GM10248 (cell line): ENCODE measurements around the gene B4GALT6.

Experiments used
- CTCF ChIA-PET: fragments of 300-600 bp; sonication (Branson Sonifier 250); formaldehyde crosslinking; extraction: SDS; loops from one replicate; lab custom pipeline; 2021; ENCODE audit warnings: antibody characterized with exemption; lab: Yijun Ruan, JAX
- POLR2A ChIA-PET: fragments of 350-650 bp; sonication (Branson Sonifier 250); formaldehyde crosslinking; extraction: SDS; loops from one replicate; lab custom pipeline; 2020; ENCODE audit warnings: antibody characterized with exemption; lab: Yijun Ruan, JAX
- DNase-seq: peaks from one replicate; pipeline ENCODE4 v3.0.0; 2012; ENCODE audit errors: extremely low spot score
- TF ChIP-seq, protein P1 (sequence below): IDR thresholded peaks from 2 replicates; pipeline ENCODE4 v1.5.1; 2012; ENCODE audit warnings: mild to moderate bottlenecking, low read depth; ENCODE audit errors: extremely low read depth, missing control alignments, control extremely low read depth

Gene B4GALT6

DNA sequence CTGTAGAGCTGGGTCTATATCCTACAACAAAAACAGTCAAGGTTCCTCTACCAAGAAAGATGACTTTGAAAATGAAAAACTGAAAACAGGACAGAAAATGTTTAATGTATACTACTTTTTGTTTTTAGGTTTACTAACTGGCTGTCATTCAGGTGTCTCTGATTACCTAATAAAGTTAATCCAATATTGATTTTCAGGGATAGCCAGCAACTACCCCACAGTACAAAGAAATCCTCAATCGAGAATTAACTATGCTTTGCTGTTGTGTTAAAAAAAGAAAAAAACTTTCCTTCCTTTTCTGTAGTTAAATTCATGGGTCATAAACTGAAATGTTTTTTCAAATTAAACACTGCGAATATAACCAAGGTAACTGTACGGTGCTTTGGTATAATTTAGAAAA, 46.9 kb downstream of the B4GALT6 start:
- ChIA-PET POLR2A (no interaction called here), CTCF (no interaction called here)
- DNase-seq, result no peak
- TF ChIP-seq, protein P1, sequence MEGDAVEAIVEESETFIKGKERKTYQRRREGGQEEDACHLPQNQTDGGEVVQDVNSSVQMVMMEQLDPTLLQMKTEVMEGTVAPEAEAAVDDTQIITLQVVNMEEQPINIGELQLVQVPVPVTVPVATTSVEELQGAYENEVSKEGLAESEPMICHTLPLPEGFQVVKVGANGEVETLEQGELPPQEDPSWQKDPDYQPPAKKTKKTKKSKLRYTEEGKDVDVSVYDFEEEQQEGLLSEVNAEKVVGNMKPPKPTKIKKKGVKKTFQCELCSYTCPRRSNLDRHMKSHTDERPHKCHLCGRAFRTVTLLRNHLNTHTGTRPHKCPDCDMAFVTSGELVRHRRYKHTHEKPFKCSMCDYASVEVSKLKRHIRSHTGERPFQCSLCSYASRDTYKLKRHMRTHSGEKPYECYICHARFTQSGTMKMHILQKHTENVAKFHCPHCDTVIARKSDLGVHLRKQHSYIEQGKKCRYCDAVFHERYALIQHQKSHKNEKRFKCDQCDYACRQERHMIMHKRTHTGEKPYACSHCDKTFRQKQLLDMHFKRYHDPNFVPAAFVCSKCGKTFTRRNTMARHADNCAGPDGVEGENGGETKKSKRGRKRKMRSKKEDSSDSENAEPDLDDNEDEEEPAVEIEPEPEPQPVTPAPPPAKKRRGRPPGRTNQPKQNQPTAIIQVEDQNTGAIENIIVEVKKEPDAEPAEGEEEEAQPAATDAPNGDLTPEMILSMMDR, result no peak

- ChIA-PET CTCF (interaction anchor here (0.9 to 4.2 kb wide), 4 partner anchors 8 to 87 kb away, joined by 3 to 12 read pairs (median 4); no protein-coding TSS in a partner anchor), POLR2A (no interaction called here)
- TF ChIP-seq, protein P1, result no peak
- no peak for DNase-seq
Measured at GRCh38 chr18:31636387-31636786, 48.0 kb downstream of the B4GALT6 start.

- ChIA-PET CTCF (interaction anchor here (0.7 to 4.2 kb wide), 5 partner anchors 14 to 89 kb away, joined by 3 to 12 read pairs (median 3); no protein-coding TSS in a partner anchor), POLR2A (no interaction called here)
- DNase-seq, result peak; percentile 64
Measured at GRCh38 chr18:31634331-31634713, 50.1 kb downstream of the B4GALT6 start.

DNA sequence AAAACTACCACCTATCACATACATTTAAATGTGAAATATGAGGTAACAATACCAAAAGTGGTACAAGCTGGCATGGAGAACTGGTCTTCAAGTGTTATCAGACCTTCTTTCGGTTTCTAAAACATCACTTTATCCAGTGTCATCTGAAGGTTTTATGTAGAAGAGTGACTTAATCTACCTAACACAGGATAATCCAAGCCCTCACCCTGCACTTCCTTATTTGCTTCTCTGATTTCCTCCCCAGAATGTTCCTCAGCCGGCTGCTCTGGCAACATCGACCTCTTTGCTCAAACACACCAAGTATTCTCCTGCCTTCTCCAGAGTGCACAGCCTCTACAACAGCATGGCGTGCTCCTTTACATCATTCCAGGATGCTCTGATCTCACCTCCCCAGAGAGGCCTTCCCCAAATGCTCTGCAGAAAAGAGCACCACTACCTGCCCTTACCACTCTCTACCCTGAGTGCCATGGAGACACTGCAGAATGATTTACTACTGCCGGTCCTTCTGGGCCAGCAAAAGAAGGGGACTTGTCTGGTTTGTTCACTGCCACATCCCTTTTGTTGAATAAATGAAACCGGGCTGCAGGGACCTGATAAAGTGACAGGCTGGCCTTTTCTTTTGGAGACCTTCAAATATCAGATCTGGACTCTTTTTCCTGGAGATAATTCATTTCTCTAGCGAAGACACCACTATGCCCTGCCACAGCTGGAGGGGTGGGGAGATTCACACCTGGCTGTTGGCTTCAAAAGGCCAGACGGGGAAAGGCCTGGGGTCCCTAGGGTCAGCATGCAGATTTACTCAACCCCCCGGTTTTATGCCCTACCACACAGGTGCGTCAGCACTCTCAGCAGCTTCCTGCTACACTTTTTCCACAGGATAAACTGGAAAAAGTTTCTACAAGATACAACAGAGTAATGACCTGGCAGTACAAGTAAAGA, 50.7 kb downstream of the B4GALT6 start:
- TF ChIP-seq, protein P1, result no peak
- POLR2A ChIA-PET, result no interaction called here
- CTCF ChIA-PET, result interaction anchor here (1.1 to 4.2 kb wide), 4 partner anchors 13 to 89 kb away, joined by 3 to 12 read pairs (median 4); no protein-coding TSS in a partner anchor
- no peak for DNase-seq

More at GRCh38 chr18:31634331-31634713, 50.1 kb downstream of the B4GALT6 start:
- TF ChIP-seq, protein P1, result no peak

DNA sequence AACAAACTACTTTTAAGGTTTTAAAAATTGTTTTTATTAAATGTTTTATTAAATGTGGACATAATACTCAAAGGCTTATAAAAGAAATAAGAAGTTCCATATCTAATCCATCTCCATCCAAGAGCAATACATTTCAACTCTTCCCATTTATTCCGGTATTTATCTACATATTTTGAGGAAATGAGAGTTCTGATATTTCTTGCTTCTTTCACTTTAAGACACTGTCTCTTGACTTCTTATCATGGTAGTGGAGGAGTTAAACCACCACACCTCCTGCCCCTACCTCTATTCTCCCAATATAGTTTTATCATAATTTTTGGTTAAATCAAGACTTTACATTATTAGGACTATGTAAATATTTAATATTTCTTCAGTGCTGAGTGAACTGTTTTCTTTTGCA, 52.0 kb downstream of the B4GALT6 start:
- TF ChIP-seq, protein P1, result no peak
- POLR2A ChIA-PET, result no interaction called here
- no peak for DNase-seq
- CTCF ChIA-PET, result no interaction called here

GRCh38 chr18:31631526-31631925, 52.9 kb downstream of the B4GALT6 start:
- DNase-seq, result no peak
- POLR2A ChIA-PET, result no interaction called here
- TF ChIP-seq, protein P1, result no peak
- CTCF ChIA-PET, result interaction anchor here (0.6 kb wide), 1 partner anchor 75 kb away, joined by 3 read pairs; no protein-coding TSS in a partner anchor
